ENCODE results near the gene EVA1C. TPM values are rescaled to one million over a fixed set of nuclear protein-coding genes. Genes with fewer than 3 reads are reported as not detected.

EVA1C gene
- total RNA-seq, 1 experiment from 2014 or later: 29.3 TPM

DNA sequence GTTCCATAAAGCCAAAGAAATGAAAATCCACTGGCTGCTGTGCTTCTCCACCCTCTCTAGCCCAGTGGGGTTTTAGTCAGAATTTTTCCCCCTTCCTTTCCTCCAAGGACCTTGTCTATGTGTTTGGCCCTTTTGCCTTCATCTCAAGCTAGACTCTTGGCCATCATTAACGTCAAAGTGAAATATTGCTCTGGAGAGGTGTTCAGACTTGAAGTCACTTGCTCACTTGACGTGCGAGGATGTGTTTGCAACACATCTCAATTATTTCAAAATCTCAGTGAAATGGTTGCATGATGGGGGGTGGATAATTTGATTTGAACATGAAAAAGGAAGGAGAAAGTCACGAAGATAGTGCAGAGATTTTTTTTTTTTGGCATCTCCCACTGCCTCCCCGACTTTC lies 13.6 kb downstream of the EVA1C start (continued):
- TF ChIP-seq ELF1 (IDR thresholded peaks at IDR 0.05; ENCODE audit: borderline replicate concordance, low read depth) (no peak), YY1 (IDR thresholded peaks at IDR 0.05; ENCODE audit: extremely low read depth, insufficient replicate concordance, low read depth, low read length) (no peak), CTCF (IDR thresholded peaks at IDR 0.05 in 2 of 3, conservative IDR thresholded peaks at IDR 0.05 in 1 of 3; ENCODE audit: borderline replicate concordance in 1 of 3, insufficient read depth in 1 of 3, low read depth in 2 of 3, low read length in 2 of 3) (no peak), ZFX (IDR thresholded peaks at IDR 0.05) (no peak), POLR2AphosphoS5 (IDR thresholded peaks at IDR 0.05; ENCODE audit: low read depth, low read length) (no peak), SIN3A (IDR thresholded peaks at IDR 0.05; ENCODE audit: low read depth) (no peak), CEBPB (IDR thresholded peaks at IDR 0.05; ENCODE audit: low read depth) (no peak), JUND (IDR thresholded peaks at IDR 0.05) (no peak), EZH2 (IDR thresholded peaks at IDR 0.05) (no peak), POLR2A (IDR thresholded peaks at IDR 0.05; ENCODE audit: borderline replicate concordance, extremely low read depth, insufficient read depth, insufficient read length) (no peak), TCF7L2 (IDR thresholded peaks at IDR 0.05; ENCODE audit: borderline replicate concordance, extremely low read depth, insufficient read depth, insufficient read length) (no peak), EGR1 (IDR thresholded peaks at IDR 0.05; ENCODE audit: low read depth) (no peak)

- no TSS peak for BruUV-seq (replicated peaks)
- Histone ChIP-seq H3K27me3 (ENCODE audit: insufficient read depth, low read length) (no peaks in the 10 kb centered on the region), H3K36me3 (ENCODE audit: control insufficient read depth in 1 of 2, insufficient read depth in 2 of 2, low read length in 2 of 2) (peaks cover 0 to 3% of the 10 kb centered on the region in 2 experiments; a peak in 1 of 4 replicates), H3K4me3 (replicated peaks in 1 of 2; ENCODE audit: low read depth in 1 of 2, low read length in 2 of 2) (no peak overlapping the region), H3K79me2 (ENCODE audit: insufficient read depth, low read length) (peaks cover 77% of the 10 kb centered on the region), H3K4me1 (ENCODE audit: control insufficient read depth in 1 of 2, insufficient read depth in 2 of 2, low read length in 2 of 2) (peaks cover 11 to 44% of the 10 kb centered on the region in 2 experiments; a peak in 3 of 4 replicates), H3K27ac (ENCODE audit: low read depth, low read length) (no peak overlapping the region), H3K9me2 (ENCODE audit: insufficient read depth) (no peaks in the 10 kb centered on the region), H3K9me3 (ENCODE audit: control insufficient read depth in 1 of 2, insufficient read depth in 1 of 2, low read depth in 1 of 2, low read length in 2 of 2) (no peaks in the 10 kb centered on the region), H2AFZ (ENCODE audit: low read depth, low read length, poor library complexity, severe bottlenecking) (no peak overlapping the region), H3K9ac (ENCODE audit: low read length) (no peak overlapping the region), H3K4me2 (ENCODE audit: low read length) (peak overlapping the region; percentile 13), H4K20me1 (ENCODE audit: insufficient read depth) (peaks cover 5% of the 10 kb centered on the region; the same call in 1 of the 2 replicates)
- intact Hi-C loops (cut with micrococcal nuclease): no loop called here
- no peak for TF ChIP-seq SIN3A (IDR thresholded peaks at IDR 0.05; ENCODE audit: low read depth)
- TF ChIP-seq POLR2A (IDR thresholded peaks at IDR 0.05; ENCODE audit: borderline replicate concordance, extremely low read depth, insufficient read depth, insufficient read length): no peak
- no peak for TF ChIP-seq CTCF (IDR thresholded peaks at IDR 0.05 in 2 of 3, conservative IDR thresholded peaks at IDR 0.05 in 1 of 3; ENCODE audit: borderline replicate concordance in 1 of 3, insufficient read depth in 1 of 3, low read depth in 2 of 3, low read length in 2 of 3)
- TF ChIP-seq, protein P1, sequence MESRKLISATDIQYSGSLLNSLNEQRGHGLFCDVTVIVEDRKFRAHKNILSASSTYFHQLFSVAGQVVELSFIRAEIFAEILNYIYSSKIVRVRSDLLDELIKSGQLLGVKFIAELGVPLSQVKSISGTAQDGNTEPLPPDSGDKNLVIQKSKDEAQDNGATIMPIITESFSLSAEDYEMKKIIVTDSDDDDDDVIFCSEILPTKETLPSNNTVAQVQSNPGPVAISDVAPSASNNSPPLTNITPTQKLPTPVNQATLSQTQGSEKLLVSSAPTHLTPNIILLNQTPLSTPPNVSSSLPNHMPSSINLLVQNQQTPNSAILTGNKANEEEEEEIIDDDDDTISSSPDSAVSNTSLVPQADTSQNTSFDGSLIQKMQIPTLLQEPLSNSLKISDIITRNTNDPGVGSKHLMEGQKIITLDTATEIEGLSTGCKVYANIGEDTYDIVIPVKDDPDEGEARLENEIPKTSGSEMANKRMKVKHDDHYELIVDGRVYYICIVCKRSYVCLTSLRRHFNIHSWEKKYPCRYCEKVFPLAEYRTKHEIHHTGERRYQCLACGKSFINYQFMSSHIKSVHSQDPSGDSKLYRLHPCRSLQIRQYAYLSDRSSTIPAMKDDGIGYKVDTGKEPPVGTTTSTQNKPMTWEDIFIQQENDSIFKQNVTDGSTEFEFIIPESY (IDR thresholded peaks at IDR 0.05; ENCODE audit: extremely low read depth, insufficient replicate concordance, low read length): no peak
- no peak for TF ChIP-seq EZH2phosphoT487 (IDR thresholded peaks at IDR 0.05; ENCODE audit: borderline replicate concordance)
- TF ChIP-seq CEBPB (IDR thresholded peaks at IDR 0.05; ENCODE audit: low read depth): no peak
- no peak for TF ChIP-seq POLR2AphosphoS5 (IDR thresholded peaks at IDR 0.05; ENCODE audit: low read depth, low read length)
- no peak for TF ChIP-seq ZNF274 (IDR thresholded peaks at IDR 0.05; ENCODE audit: low read depth, low read length)
- ChIA-PET RAD21 (ENCODE audit: low non-redundant PET in 1 of 2, low total read pairs in 2 of 2, uncharacterized antibody in 2 of 2, unreplicated experiment in 2 of 2) (no interaction called here), CTCF (no interaction called here), POLR2A (no interaction called here)
- no peak for DNase-seq (ENCODE audit: low read depth, low spot score)
- ATAC-seq: no peak
Measured at GRCh38 chr21:32426592-32427051, 14.1 kb downstream of the EVA1C start.

Measured in HCT116 (cell line).